GM18526 (cell line): ENCODE measurements around the gene LRIT1.

ENCODE experiments used
- POLR2A ChIP-seq: IDR thresholded peaks from 3 replicates; pipeline ENCODE4 v1.6.1; 2011; ENCODE audit not compliant: insufficient read length; ENCODE audit errors: extremely low read depth

The LRIT1 gene

GRCh38 chr10:84205049-84205852 lies 36.1 kb downstream of the LRIT1 start:
- no peak for TF ChIP-seq POLR2A

GRCh38 chr10:84204610-84205009 lies 36.7 kb downstream of the LRIT1 start:
- no peak for TF ChIP-seq POLR2A

GRCh38 chr10:84204122-84204521 lies 37.2 kb downstream of the LRIT1 start:
- TF ChIP-seq POLR2A, result no peak

GRCh38 chr10:84202349-84202748 lies 39.0 kb downstream of the LRIT1 start:
- no peak for TF ChIP-seq POLR2A

GRCh38 chr10:84201682-84202081 lies 39.7 kb downstream of the LRIT1 start:
- no peak for TF ChIP-seq POLR2A

- TF ChIP-seq POLR2A, result no peak
These were observed 40.1 kb downstream of the LRIT1 start for GRCh38 chr10:84201244-84201606.

- TF ChIP-seq POLR2A, result no peak
These were observed 40.7 kb downstream of the LRIT1 start for GRCh38 chr10:84200537-84201243.

- TF ChIP-seq POLR2A, result no peak
These were observed 43.0 kb downstream of the LRIT1 start for GRCh38 chr10:84198206-84198915.

- TF ChIP-seq POLR2A, result no peak
These were observed 43.7 kb downstream of the LRIT1 start for GRCh38 chr10:84197643-84198042.

- no peak for TF ChIP-seq POLR2A
These were observed 44.4 kb downstream of the LRIT1 start for GRCh38 chr10:84196941-84197340.

GRCh38 chr10:84196083-84196482 lies 45.3 kb downstream of the LRIT1 start:
- TF ChIP-seq POLR2A, result no peak

GRCh38 chr10:84195044-84195830 lies 46.1 kb downstream of the LRIT1 start:
- TF ChIP-seq POLR2A, result no peak

- TF ChIP-seq POLR2A, result no peak
These were observed 46.8 kb downstream of the LRIT1 start, which contains the start of gene CDHR1 for GRCh38 chr10:84194424-84195043. Gene CDHR1 (plus strand): TSS chr10:84194537. CDS start chr10:84194761, 224 bp downstream.

- no peak for TF ChIP-seq POLR2A
These were observed 47.4 kb downstream of the LRIT1 start for GRCh38 chr10:84193846-84194423.
